MCF 10A (cell line): ENCODE data around the gene TMED8. TPM values are rescaled to one million over a fixed set of nuclear protein-coding genes. Genes with fewer than 3 reads are reported as not detected.
"Not testable (repeated sequence)": the region's sequence is repeated elsewhere in the genome, so short reads cannot be mapped to it uniquely, and the experiment has no call there.

ENCODE experiments used
- BruUV-seq: library from RNA; stranded (reverse); fragments of 400-500 nt; replicated peaks from 2 replicates; lab custom pipeline; 2021; lab: Mats Ljungman, UMichigan
- CTCF ChIA-PET: fragments of 300-600 bp; sonication (Branson Sonifier 250); formaldehyde crosslinking; extraction: SDS; loops from one replicate; lab custom pipeline; 2021; ENCODE audit warnings: antibody characterized with exemption, inconsistent platforms; lab: Yijun Ruan, JAX
- POLR2A ChIA-PET: fragments of 300-600, 350-650 bp; sonication (Branson Sonifier 250); formaldehyde crosslinking; extraction: SDS; loops from one replicate; lab custom pipeline; 2020; ENCODE audit warnings: antibody characterized with exemption, inconsistent platforms; lab: Yijun Ruan, JAX
- DNase-seq: peaks from one replicate; pipeline ENCODE4 v3.0.0-alpha.2; 2018; ENCODE audit not compliant: unreplicated experiment
- H3K27ac Mint-ChIP-seq: one replicate; pipeline ENCODE4 v1.8.0; 2022; ENCODE audit warnings: mild to moderate bottlenecking, low read depth, mixed read lengths; ENCODE audit not compliant: unreplicated experiment
- H3K27me3 Mint-ChIP-seq: one replicate; pipeline ENCODE4 v1.8.0; 2022; ENCODE audit warnings: mixed read lengths; ENCODE audit not compliant: insufficient read depth, unreplicated experiment
- H3K36me3 Mint-ChIP-seq: one replicate; pipeline ENCODE4 v1.8.0; 2022; ENCODE audit warnings: mild to moderate bottlenecking, moderate library complexity, mixed read lengths; ENCODE audit not compliant: insufficient read depth, unreplicated experiment
- H3K4me1 Mint-ChIP-seq: one replicate; pipeline ENCODE4 v1.8.0; 2022; ENCODE audit warnings: mixed read lengths; ENCODE audit not compliant: insufficient read depth, unreplicated experiment
- H3K4me3 Mint-ChIP-seq: one replicate; pipeline ENCODE4 v1.8.0; 2022; ENCODE audit warnings: mild to moderate bottlenecking, moderate library complexity, mixed read lengths; ENCODE audit not compliant: unreplicated experiment
- H3K9me3 Mint-ChIP-seq: one replicate; pipeline ENCODE4 v1.8.0; 2022; ENCODE audit warnings: mixed read lengths; ENCODE audit not compliant: unreplicated experiment
- intact Hi-C: fragments of 100-400 bp; cut with micrococcal nuclease; formaldehyde crosslinking; loops from 2 replicates; pipeline ENCODE4 v1.14.1; 2022
- total RNA-seq: library from RNA; stranded (reverse); gene quantifications from 2 replicates; pipeline ENCODE4 v1.2.3, GENCODE V29; 2022
- TF ChIP-seq, protein P1 (sequence below): fragments of 200-600 bp; IDR thresholded peaks from one replicate; pipeline ENCODE4 v1.8.0; 2022; ENCODE audit warnings: antibody characterized with exemption, mild to moderate bottlenecking; ENCODE audit not compliant: unreplicated experiment

The TMED8 gene
- total RNA-seq, 1 experiment from 2014 or later, result 9.3 TPM

DNA sequence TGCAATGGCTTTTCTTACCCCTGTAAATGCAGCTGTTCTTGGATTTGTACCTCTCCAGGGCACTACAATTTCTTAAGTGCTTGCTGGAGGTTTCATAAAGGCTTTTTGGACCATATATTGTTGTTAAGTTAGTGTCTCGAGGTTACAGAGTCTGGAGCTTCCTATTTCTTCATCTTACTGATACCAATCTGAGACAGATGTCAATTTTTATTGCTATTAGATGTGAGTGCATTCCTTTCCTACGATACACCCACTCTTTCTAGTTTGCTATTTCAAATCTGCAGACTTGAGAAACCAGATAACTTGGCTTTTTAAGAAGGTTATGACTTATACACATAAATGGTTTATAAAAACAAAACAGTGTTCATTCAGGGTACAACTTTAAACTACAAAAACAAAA lies 44.3 kb upstream of the TMED8 start:
- H3K9me3 Mint-ChIP-seq, result peaks cover 9% of the 10 kb centered on the region
- ChIA-PET POLR2A (interaction anchor here (0.7 kb wide), 1 partner anchor 89 kb away, joined by 3 read pairs; no protein-coding TSS in a partner anchor), CTCF (interaction anchor here (0.6 kb wide), 1 partner anchor 22 kb away, joined by 3 read pairs; no protein-coding TSS in a partner anchor)
- H3K4me1 Mint-ChIP-seq, result peaks cover 7% of the 10 kb centered on the region
- no peak overlapping the region for H3K27ac Mint-ChIP-seq
- H3K27me3 Mint-ChIP-seq, result no peaks in the 10 kb centered on the region
- no peak for DNase-seq
- H3K4me3 Mint-ChIP-seq, result no peak overlapping the region
- BruUV-seq, result no TSS peak
- TF ChIP-seq, protein P1, sequence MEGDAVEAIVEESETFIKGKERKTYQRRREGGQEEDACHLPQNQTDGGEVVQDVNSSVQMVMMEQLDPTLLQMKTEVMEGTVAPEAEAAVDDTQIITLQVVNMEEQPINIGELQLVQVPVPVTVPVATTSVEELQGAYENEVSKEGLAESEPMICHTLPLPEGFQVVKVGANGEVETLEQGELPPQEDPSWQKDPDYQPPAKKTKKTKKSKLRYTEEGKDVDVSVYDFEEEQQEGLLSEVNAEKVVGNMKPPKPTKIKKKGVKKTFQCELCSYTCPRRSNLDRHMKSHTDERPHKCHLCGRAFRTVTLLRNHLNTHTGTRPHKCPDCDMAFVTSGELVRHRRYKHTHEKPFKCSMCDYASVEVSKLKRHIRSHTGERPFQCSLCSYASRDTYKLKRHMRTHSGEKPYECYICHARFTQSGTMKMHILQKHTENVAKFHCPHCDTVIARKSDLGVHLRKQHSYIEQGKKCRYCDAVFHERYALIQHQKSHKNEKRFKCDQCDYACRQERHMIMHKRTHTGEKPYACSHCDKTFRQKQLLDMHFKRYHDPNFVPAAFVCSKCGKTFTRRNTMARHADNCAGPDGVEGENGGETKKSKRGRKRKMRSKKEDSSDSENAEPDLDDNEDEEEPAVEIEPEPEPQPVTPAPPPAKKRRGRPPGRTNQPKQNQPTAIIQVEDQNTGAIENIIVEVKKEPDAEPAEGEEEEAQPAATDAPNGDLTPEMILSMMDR, result no peak
- H3K36me3 Mint-ChIP-seq, result peaks cover 37% of the 10 kb centered on the region
- intact Hi-C loops, result no loop called here

DNA sequence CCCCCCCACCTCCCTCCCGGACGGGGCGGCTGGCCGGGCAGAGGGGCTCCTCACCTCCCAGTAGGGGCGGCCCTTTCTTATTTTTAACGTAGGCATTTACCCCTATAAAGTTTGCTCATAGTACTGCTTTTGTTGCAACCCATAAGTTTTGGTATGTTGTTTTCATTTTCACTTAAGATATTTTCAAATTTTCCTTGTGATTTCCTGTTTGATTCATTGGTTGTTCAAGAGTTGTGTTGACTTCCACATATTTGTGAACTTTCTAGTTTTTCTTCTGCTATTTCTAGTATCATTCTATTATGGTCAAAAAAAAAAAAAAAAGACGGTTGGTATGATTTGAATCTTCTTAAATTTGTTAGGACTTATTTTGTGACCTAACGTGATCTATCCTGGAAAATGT lies 39.9 kb upstream of the TMED8 start:
- ChIA-PET POLR2A (no interaction called here), CTCF (no interaction called here)
- no TSS peak for BruUV-seq
- H3K27ac Mint-ChIP-seq, result no peak overlapping the region
- H3K4me1 Mint-ChIP-seq, result peaks cover 7% of the 10 kb centered on the region
- TF ChIP-seq, protein P1, result no peak
- no peaks in the 10 kb centered on the region for H3K36me3 Mint-ChIP-seq
- peaks cover 9% of the 10 kb centered on the region for H3K9me3 Mint-ChIP-seq
- intact Hi-C loops, result no loop called here
- DNase-seq, result no peak
- no peaks in the 10 kb centered on the region for H3K27me3 Mint-ChIP-seq
- no peak overlapping the region for H3K4me3 Mint-ChIP-seq

DNA sequence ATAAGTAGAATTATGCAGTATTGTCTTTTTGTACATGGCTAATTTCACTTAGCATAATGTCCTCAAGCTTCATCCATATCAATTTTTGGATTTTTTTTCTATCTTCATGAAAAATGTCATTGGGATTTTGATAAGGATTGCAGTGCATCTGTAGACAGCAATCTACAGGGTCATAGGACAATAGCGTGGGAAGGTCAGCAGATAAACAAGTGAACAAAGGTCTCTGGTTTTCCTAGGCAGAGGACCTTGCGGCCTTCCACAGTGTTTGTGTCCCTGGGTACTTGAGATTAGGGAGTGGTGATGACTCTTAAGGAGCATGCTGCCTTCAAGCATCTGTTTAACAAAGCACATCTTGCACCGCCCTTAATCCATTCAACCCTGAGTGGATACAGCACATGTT lies 39.2 kb upstream of the TMED8 start:
- H3K27me3 Mint-ChIP-seq, H3K4me1 Mint-ChIP-seq, BruUV-seq, H3K4me3 Mint-ChIP-seq, H3K9me3 Mint-ChIP-seq, DNase-seq, H3K36me3 Mint-ChIP-seq, H3K27ac Mint-ChIP-seq, POLR2A ChIA-PET, intact Hi-C loops: not testable (repeated sequence)
- CTCF ChIA-PET, result interaction anchor here (0.6 kb wide), 1 partner anchor 130 kb away, joined by 3 read pairs; no protein-coding TSS in a partner anchor

DNA sequence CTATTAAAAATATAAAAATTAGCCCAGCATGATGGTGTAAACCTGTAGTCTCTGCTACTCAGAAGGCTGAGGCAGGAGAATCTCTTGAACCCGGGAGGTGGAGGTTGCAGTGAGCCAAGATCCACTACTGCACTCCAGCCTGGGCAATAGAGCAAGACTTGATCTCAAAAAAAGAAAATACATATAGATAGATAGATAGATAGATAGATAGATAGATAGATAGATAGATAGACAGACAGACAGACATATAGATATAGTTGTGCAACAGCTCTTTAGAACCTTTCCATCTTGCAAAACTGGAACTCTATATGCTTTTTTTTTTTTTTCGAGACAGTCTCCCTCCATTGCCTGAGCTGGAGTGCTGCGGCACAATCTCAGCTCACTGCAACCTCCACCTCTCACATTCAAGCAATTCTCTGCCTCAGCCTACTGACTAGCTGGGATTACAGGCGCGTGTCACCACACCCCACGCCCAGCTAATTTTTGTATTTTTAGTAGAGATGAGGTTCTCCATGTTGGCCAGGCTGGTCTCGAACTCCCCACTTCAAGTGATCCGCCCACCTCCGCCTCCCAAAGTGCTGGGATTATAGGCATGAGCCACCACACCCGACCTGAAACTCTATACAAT lies 38.6 kb upstream of the TMED8 start:
- POLR2A ChIA-PET, result interaction anchor here (0.6 kb wide), 1 partner anchor 18 kb away, joined by 3 read pairs; no protein-coding TSS in a partner anchor
- H3K27me3 Mint-ChIP-seq, H3K4me1 Mint-ChIP-seq, H3K4me3 Mint-ChIP-seq, intact Hi-C loops, H3K36me3 Mint-ChIP-seq, H3K9me3 Mint-ChIP-seq, H3K27ac Mint-ChIP-seq, BruUV-seq, DNase-seq: not testable (repeated sequence)
- CTCF ChIA-PET, result interaction anchor here (0.6 kb wide), 1 partner anchor 701 kb away, joined by 3 read pairs; no protein-coding TSS in a partner anchor

DNA sequence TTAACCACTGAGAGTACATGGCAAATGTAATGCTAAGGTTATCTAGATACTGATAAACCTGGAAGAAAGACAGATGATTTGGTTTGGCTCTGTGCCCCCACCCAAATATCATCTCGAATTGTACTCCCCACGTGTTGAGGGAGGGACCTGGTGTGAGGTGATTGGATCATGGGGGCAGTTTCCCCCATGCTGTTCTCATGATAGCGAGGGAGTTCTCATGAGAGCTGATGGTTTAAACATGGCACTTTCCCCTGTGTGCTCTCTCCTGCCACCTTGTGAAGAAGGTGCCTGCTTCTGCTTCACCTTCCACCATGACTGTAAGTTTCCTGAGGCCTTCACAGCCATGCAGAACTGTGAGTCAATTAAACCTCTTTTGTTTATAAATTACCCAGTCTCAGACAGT lies 32.2 kb upstream of the TMED8 start:
- TF ChIP-seq, protein P1, result no peak
- no peaks in the 10 kb centered on the region for H3K4me1 Mint-ChIP-seq
- intact Hi-C loops, result no loop called here
- CTCF ChIA-PET, result interaction anchor here (0.6 to 1.0 kb wide), 3 partner anchors 37 to 110 kb away, joined by 3 to 4 read pairs (median 3); no protein-coding TSS in a partner anchor
- POLR2A ChIA-PET, result no interaction called here
- no peaks in the 10 kb centered on the region for H3K27me3 Mint-ChIP-seq
- BruUV-seq, result no TSS peak
- H3K4me3 Mint-ChIP-seq, result no peak overlapping the region
- DNase-seq, result peak; percentile 30
- no peak overlapping the region for H3K27ac Mint-ChIP-seq
- H3K9me3 Mint-ChIP-seq, result no peaks in the 10 kb centered on the region
- H3K36me3 Mint-ChIP-seq, result no peaks in the 10 kb centered on the region
